Limb (tissue), 2 donors: Measurements from ENCODE around the gene TSPAN8.
"Not testable (repeated sequence)": the region's sequence is repeated elsewhere in the genome, so short reads cannot be mapped to it uniquely, and the experiment has no call there.

Experiments used
- DNase-seq, 2 donors: peaks; one replicate each; pipeline ENCODE4 v3.0.0-alpha.2; 2016; ENCODE audit errors: extremely low spot score in 2 of 2

TSPAN8 gene

GRCh38 chr12:71129364-71129763, 28.4 kb downstream of the TSPAN8 start:
- no peak for DNase-seq

GRCh38 chr12:71128191-71128788, 29.5 kb downstream of the TSPAN8 start:
- no peak for DNase-seq

- DNase-seq: no peak
Observed at GRCh38 chr12:71125949-71126348, 31.9 kb downstream of the TSPAN8 start.

- no peak for DNase-seq
Observed at GRCh38 chr12:71125515-71125914, 32.3 kb downstream of the TSPAN8 start.

GRCh38 chr12:71124835-71125460, 32.9 kb downstream of the TSPAN8 start:
- DNase-seq: no peak

GRCh38 chr12:71113148-71113547, 44.7 kb downstream of the TSPAN8 start:
- not testable (repeated sequence) for DNase-seq

GRCh38 chr12:71109834-71110233, 48.0 kb downstream of the TSPAN8 start:
- DNase-seq: no peak

GRCh38 chr12:71108355-71108754, 49.4 kb downstream of the TSPAN8 start:
- DNase-seq: peak in 1 of 2 donors; percentile 43

- peak in 1 of 2 donors; percentile 55 for DNase-seq
Observed at GRCh38 chr12:71107936-71108335, 49.9 kb downstream of the TSPAN8 start.

GRCh38 chr12:71105956-71106355, 51.8 kb downstream of the TSPAN8 start:
- no peak for DNase-seq

GRCh38 chr12:71092290-71092689, 65.5 kb downstream of the TSPAN8 start:
- DNase-seq: no peak

- no peak for DNase-seq
Observed at GRCh38 chr12:71090971-71091370, 66.8 kb downstream of the TSPAN8 start.

GRCh38 chr12:71085575-71085974, 72.2 kb downstream of the TSPAN8 start:
- no peak for DNase-seq

GRCh38 chr12:71075743-71076142, 82.1 kb downstream of the TSPAN8 start:
- DNase-seq: no peak
